CD4-positive, alpha-beta T cell treated with Interleukin-15 for 1 hour (primary cell): ENCODE measurements around the gene GLRX3.
"Not testable (repeated sequence)": the region's sequence is repeated elsewhere in the genome, so short reads cannot be mapped to it uniquely, and the experiment has no call there.

ENCODE experiments used
- DNase-seq: peaks from one replicate; pipeline ENCODE4 v3.0.0-alpha.2; 2020

GLRX3 gene

DNA sequence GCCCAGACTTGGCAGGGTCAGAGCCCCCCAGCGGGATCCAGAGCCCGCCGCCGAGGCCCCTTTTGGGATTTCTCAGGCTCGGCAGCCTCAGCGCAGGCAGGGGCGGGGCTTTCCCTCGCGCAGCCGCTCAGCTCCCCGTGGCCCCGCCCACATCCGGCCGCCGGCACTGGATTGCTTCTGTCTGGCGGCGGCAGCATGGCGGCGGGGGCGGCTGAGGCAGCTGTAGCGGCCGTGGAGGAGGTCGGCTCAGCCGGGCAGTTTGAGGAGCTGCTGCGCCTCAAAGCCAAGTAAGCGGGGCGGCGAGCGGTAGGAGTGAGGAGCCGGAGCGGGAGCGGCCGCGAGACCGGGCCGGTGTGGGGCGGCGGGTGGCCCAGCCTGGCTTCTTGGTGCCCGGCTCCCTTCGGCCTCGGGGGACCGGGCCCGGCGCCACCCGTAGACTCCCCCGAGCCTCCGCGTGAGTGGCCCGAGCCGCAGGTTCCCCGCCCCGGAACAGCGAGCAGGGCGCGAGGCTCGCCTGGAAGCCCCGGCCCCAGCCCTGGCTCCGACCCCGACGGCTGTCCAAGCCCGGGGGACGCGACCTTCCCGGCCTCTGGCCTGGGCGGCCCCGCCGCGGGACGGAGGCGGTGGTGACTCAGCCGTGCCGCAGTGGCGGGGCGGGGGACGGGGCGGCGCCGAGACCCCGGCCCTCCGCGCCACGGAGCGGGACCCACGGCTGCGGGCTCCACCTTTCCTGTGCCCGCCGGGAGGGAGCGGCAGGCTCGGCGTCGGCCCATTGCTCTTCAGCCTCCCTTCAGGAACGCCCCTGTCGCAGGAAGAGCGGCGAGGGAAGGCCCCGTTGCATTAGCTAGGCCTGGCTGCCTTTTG is at the start of gene GLRX3:
GLRX3 (plus strand) TSS at position 166 of the 864 bp plus-strand sequence; CDS start at position 196, 30 bp downstream.
- peak; percentile 83 for DNase-seq

DNA sequence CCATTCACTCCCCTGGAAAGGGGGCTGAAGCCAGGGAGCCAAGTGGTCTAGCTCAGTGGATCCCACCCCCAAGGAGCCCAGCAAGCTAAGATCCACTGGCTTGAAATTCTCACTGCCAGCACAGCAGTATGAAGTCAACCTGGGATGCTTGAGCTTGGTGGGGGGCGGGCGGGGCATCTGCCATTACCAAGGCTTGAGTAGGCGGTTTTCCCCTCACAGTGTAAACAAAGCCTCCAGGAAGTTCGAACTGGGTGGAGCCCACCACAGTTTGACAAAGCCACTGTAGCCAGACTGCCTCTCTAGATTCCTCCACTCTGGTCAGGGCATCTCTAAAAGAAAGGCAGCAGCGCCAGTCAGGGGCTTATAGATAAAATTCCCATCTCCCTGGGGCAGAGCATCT is 45.6 kb upstream of the GLRX3 start:
- not testable (repeated sequence) for DNase-seq

DNA sequence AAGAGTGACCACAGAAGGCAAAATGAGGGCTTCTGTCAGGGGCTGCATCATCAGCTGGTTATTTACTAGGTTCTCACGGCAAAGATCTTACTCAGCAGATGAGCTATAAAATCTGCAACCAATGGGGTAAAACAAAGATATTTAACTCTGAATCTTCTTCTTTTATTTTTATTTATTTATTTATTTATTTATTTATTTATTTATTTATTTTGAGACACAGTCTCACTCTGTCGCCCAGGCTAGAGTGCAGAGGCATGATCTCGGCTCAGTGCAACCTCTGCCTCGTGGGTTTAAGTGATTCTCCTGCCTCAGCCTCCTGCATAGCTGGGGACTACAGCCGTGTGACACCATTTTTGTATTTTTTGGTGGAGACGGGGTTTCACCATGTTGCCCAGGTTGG is 36.8 kb upstream of the GLRX3 start:
- DNase-seq: no peak

DNA sequence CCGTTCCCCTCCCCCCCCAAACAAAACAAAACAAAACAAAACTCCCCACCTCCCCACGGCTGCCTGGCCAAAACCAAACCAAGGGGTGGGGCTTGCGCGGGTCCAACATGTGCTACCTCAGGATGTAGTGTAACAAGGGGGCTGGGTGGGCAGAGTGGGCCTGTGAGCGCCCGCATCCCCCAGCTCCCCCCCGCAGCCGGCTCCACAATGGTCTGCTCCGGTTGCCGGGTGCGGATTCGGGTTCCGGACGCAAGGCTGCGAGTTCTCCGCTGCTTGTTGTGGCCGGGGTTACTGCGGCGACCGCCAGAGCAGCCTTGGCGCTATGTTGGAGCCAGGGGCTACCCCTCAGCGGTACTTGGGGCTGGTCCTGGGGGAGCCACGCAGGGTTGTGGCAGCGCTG is 30.5 kb upstream of the GLRX3 start:
- DNase-seq: no peak

DNA sequence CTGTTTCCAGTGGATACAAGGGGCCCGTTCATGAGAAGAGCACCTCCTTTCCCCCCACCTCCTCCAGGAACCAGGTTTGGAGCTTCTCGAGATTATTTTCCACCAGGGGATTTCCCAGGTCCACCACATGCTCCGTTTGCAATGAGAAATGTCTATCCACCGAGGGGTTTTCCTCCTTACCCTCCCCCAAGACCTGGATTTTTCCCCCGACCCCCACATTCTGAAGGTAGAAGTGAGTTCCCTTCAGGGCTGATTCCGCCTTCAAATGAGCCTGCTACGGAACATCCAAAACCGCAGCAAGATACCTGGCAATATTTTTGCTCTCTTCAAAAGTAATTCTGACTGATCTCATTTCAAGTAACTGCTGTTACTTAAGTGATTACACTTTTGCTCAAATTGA is 28.0 kb upstream of the GLRX3 start:
- not testable (repeated sequence) for DNase-seq

DNA sequence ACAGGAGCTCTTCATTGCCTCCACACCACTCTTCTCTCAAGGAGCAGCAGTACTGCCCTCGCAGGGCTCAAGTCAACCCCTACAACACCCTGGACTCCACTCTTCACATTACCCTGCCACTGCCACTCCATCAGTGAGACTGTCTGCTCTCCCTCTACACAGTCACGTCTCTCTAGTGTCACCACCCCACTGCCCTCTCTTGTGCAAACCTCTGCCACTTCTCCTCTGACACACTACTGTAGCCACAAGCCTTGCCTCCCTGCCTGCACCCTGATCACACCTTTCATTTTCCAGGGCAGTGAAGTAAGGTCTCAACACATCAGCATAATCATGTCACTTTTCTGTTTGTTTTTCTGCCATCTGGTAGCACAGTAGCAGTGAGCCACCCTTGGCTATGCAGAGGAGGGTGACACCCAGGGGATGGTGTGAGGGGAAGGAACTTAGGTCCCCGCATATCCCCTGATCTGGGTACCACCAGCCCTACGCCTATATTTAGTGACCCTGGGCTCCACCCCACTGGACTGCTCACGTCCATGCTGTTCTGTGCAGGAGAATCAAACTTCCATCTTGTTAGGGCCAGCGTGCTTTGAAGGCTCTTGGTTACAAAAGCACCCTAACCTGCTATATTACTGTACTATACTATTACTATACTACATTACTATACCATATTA is 27.1 kb upstream of the GLRX3 start:
- DNase-seq: no peak

DNA sequence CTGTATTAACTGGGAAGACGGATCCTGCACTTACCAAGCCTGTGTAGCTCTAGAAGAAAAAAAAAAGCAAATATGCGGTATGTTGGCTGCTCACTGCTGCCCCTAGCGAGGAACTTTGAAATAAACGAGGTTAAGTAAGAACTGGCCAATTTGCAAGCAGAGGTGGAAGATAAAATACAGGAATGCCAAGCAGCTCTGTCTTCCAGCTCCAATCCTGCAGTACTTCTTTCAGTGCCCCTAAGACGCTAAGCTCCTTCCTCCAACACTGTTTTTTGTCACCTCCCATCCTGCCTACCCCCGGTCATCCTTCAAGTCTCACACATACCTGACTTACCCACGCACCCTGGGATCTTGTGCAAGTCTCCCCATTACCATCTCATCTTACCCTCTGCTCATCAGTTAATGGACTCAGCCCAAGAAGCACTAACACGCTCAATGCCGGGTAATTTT is 26.4 kb upstream of the GLRX3 start:
- DNase-seq: peak; percentile 70

DNA sequence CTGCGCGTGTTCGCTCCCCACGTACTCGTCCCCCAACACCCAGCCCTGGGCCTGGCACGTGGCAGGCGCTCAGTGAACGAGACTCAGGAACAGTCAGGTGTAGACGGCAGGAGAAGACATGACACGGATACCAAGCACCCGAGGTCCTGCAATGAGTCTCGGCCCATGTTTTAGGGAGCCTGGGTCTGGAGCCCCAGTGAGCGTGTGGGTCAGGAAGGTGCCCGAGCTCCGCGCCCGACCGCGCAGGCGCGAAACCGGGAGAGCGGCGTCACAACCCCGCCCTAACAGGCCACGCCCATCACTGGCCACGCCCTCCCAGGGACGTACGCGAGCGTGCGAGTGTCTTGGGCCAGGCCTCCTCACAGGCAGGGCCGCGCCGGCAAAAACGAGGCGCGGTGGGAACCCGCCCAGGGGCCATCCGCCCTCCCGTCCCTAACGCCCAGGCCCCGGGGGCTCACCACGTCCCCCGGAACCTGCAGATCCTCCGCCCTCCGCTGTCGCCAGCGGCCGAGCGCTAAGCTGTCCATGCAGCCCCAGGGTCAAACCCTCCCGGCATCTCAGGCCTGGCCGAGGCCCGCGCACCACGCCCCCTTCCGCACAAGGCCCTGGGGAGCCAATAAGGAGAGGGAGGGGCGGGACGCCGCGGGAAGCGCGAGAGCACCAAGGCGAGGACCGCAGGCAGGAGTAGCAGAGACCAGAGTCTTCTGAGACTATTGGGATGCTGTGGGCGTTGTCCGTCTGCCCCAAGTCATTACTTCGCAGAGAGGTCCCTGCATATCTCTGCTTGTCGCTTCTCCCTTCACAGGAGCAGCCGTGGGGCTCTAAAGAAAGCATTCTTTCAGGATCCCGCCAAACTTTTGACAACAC is 25.7 kb upstream of the GLRX3 start, which contains the start of gene C10orf143:
C10orf143 (minus strand) TSS at position 585 of the 867 bp plus-strand sequence; CDS start at position 527, 58 bp downstream.
- peak; percentile 96 for DNase-seq

DNA sequence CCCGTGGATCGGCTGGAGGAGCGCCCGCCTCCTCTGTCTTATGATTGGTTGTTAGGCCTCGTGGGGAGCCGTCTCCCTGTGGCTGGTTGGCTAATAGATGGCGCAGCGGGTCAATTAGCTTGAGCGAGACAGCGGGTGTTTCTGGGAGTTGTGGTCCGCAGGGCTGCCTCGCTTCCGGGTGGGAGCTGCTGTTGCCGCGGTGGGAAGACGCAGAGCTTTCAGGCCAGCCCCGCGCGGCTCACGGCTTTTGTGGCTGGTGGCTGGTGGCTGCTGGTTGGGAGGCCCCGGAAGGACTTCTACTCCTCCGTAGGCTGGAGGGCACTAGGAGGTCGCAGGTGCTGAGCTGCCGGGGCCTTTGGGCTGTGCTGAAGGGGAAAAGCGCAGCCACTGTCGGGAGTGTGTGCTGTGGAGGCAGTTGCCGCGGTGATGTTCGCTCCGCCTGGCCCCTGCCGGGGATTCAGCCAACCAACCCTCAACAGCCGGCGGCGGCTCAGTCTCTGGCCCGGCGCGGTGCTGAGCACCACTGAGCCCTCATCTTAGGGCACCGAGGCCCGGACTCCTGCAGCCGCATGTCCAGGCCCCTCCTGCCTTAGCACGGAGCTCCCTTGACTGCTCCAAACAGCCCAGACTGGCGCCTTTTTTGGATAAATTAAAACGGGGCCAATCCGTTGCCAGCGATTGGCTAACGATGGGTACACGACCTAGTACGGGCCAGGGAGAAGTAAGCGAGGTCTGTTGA is 24.9 kb upstream of the GLRX3 start:
- peak; percentile 96 for DNase-seq

DNA sequence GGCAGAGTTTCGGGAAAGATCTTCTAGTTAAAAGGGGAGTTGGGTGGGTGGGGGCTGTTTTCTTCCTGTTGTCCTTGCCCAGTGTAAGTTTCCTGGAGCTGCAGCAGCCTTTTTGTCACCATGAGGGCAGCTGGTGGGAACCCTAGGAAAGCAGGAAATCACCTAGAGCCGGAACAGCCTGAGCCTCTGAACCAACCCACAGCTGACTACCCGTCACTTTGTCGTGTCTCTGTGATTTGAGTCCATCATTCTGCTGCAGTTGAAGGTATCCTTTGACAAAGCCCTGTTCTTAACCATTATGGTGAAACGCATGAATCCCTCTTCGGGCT is 24.4 kb upstream of the GLRX3 start:
- DNase-seq: no peak

DNA sequence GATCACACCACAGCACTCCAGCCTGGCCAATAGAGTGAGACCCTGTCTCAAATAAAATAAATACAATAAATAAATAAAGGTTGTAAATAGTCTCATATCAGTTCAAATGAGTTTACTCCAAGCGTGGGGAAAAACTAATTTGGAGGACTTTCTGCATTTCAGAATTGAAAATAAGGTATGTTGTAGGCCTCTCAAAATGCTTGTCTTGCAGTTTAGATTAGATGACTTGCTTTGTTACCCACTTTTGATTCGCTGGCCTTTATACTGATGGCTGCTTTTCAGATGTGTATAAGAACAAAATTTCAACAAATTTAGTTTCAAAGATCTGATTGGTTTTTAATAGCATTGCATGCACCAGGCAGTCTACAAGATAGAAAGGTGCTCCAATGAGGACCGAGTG is 23.4 kb upstream of the GLRX3 start:
- DNase-seq: no peak

DNA sequence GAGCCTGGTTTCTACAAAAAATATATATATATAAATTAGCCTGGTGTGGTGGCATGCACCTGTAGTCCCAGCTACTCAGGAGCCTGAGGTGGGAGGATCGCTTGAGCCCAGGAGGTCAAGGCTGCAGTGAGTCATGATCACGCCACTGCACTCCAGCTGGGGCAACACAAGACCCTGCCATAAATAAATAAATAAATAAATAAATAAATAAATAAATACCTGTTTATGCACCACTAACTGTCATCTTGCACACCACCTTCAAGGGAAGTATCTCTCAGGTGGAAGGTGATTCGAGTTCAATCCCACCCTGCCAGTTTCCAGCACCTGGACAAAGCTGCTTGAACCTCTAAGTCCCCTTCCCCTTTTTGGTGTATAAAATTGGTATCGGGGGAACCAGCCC is 19.2 kb upstream of the GLRX3 start:
- DNase-seq: not testable (repeated sequence)

DNA sequence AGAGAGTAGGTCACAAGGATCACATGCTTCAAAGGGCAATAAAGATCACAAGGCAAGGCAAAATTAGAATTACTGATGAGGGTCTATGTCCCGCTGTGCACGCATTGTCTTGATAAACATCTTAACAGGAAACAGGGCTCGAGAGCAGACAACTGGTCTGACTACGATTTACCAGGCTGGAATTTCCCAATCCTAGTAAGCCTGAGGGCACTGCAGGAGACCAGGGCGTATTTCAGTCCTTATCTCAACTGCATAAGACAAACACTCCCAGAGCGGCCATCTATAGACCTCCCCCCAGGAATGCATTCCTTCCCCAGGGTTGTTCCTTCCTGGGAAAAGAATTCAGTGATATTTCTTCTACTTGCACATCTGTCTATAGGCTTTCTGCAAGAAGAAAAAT is 18.7 kb upstream of the GLRX3 start:
- DNase-seq: not testable (repeated sequence)

DNA sequence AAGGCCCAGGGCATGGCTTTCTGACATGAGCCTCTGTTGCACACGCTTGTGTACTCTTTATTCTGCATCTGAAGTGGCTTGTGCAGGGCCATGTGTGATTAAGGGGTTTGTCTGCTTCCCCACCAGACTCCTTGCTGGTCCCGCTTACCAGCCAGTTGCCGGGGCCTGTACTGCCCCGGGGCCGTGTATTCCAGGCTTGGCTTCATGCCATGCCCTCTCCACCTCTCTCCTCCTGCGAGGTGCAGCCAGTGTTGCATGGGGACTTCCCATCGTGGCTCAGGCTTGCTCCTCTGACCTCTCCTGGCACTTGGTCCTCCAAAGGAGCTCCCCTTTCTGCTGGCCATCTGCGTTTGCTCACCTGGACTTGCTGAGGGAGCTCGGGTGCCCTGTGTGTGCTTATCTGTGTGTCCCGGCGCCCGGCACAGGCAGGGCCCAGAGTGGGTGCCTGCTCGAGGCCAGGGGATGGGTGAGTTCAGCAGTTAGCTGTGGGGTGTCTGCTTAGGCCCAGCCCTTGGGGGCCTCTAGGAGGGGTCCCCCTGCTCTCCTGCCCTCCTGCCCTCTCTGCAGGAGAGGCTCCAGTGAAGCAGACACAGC is 14.6 kb upstream of the GLRX3 start:
- DNase-seq: no peak

DNA sequence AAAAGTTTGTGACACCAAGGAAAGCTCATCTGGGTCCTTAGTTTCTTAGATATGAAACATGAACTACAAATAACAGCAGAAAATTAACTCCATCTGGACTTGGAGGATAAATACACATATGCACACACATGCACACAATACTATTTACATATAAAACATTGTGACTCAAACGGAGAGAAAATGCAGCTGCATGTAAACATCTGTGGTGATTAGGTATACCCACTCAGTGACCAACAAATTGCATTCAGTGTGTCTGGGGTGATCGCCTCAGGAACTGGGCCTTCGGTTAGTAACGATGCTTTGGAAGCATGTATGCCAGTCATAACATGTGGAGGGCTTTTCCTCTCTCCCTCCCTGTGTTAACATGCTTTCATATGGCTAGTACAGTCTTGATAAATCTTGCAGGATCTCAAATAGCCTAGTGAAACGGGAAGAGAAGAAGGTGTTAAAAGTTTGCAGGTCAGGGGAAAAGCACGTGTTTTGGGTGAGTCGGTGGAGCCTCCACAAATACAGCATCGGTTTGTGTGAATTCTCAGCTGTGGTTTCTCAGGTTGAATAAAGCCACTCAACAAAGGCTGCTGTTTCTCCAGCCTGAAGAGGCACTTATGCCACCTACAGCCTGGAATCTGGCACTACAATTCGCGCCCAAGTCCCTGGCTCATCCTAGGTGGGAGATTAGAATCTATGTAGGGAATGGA is 8.7 kb upstream of the GLRX3 start:
- peak; percentile 44 for DNase-seq

DNA sequence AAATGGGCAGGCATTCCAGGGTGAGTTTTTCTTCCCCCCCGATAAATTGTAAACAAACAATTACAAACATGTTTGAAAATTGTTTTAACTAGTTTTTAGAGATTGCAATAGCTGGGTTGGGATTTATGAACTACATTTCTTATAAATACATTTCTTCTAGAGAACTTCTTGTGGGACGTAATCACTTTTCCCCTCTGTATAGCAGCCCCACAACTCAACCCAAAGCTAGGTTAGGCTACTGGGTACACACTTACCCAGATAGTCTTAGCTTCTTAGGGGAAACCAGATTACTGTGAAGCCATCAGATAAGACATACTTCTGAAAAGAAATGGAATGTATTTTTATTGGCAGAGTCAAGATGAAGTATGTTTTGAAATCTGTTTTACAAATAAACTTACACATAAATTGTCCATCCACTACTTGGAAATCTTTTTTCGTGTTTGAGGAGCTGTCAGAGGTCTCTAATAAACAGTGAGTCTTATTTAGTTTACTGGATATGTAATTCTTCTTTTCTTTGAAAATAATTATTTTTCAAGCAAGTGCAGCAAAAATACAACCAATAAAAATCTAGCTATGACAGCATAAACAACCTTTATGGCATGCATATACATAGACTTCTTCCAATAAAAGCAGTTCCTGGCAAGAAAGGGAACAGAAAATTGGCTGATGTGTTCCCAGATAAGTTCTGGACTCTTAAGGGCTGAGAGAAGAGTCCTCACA is 8.0 kb upstream of the GLRX3 start:
- no peak for DNase-seq

DNA sequence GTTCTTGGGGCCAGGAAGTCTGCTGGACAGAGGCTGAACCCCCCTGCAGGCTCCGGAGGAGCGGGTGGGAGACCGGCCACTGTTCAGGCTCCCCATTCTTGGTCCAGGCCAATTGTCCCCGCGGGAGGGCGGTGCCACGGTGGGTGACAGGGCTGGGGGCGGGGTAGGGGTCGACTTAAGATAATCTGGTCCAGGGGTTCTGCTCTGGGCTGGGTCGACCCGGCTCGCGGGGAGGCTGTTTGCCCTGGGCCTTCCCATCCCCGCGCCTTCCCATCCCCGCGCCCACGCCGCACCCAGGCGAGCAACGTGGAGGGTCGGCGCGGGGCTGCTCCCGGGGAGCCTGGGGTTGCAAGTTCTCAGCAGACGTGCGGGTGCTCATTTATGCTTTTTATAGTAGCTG is 7.3 kb upstream of the GLRX3 start:
- DNase-seq: no peak

DNA sequence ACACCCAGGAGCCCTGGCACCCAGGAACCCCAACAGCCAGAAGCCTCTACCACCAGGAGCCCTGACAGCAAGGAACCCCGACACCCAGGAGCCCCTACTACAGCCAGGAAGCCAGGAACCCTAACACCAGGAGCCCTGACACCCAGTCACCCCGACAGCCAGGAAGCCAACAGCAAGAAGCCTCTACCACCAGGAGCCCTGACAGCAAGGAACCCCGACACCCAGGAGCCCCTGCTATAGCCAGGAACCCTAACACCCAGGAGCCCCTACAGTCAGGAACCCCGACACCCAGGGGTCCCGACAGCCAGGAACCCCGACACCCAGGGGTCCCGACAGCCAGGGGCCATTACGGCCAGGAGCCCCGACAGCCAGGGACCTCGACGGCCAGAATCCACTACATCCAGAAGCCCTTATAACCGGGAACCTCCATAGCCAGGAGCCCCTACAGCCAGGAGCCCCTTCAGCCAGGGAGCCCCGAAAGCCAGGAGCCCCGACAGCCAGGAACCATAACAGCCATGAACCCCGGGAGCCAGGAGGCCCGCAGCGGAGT is 440 bp upstream of the GLRX3 start:
- no peak for DNase-seq

DNA sequence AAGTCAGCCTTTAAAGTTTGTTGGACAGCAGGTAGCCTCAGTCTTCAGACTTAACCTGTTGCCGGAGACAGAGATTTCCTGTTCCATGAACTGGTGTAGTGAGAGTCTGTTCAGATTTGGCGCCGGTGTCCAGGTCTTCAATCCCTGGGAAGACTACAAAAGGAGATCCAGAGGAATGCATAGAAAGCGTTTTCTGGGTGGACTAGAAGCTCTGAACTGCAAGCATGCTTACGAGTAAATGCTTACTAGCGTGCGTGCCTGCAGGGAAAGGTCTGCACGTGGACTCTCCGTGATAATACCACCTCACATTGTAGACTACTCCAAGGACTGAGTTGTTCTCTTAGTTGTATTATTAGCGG is 878 bp downstream of the GLRX3 start:
- no peak for DNase-seq

DNA sequence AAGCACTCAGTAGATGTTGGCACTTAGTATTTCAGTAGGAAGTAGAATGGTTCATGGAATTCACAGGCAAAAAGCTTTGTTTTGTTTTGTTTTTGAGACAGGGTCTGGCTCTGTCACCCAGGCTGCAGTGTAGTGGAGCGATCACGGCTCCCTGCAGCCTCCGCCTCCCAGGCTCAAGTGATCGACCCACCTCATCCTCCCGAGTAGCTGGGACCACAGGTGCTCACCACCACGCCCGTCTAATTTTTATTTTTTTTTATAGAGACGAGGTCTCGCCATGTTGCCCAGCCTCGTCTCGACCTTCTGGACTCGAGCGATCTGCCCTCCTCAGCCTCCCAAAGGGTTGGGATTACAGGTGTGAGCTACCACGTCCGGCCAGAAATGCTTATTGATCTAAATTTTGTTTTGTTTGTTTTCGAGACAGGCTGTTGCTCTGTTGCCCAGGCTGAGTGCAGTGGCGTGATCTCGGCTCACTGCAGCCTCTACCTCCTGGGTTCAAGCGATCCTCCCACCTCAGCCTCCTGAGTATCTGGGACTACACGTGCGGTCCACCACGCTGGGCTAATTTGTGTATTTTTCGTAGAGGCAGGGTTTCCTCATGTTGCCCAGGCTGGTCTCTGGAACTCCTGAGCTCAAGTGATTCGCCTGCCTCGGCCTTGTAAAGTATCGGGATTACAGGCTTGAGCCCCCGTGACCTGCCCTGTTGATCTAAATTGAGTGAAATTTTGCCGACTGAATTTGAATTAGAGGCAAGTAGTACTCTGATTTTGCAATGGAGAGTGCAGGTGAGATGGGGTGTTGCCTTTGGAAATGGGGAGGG is 1.7 kb downstream of the GLRX3 start:
- DNase-seq: no peak
